ENCODE measurements around the gene GNG3. TPM values are rescaled to one million over a fixed set of nuclear protein-coding genes. Genes with fewer than 3 reads are reported as not detected.

Gene GNG3
- total and polyA plus RNA-seq, 2 of the 4 experiments (the other 2 are of a cell fraction): not detected

- ATAC-seq (ENCODE audit: low read depth): no peak
- 1% methylated on average over 32 of the region's 51 CpGs; no CpG with 5 or more reads in 1 of the 2 experiments for WGBS, 2 experiments (ENCODE audit: extremely low coverage in 2 of 2, insufficient read length in 1 of 2)
Observed at GRCh38 chr11:62726156-62726914, 18.9 kb downstream of the GNG3 start.

More at GRCh38 chr11:62726156-62726914, 18.9 kb downstream of the GNG3 start:
- BruUV-seq (replicated peaks): no TSS peak
- H3K27me3 ChIP-seq (ENCODE audit: control insufficient read depth, insufficient read depth, low read length): no peaks in the 10 kb centered on the region
- peak overlapping the region; percentile 97 for H2BK5ac ChIP-seq (ENCODE audit: low read depth, low read length, poor library complexity, severe bottlenecking)
- H3K79me1 ChIP-seq (ENCODE audit: low read depth in 1 of 2, low read length in 2 of 2): peaks cover 21 to 38% of the 10 kb centered on the region in 2 experiments
- H2AFZ ChIP-seq (replicated peaks; ENCODE audit: low read length, poor library complexity): peak overlapping the region; percentile 92
- ChIA-PET POLR2A (ENCODE audit: unreplicated experiment) (interaction anchor here (1.0 to 1.2 kb wide), 2 partner anchors 20 to 27 kb away, joined by 6 to 11 read pairs; partner anchors contain the start of gene ZBTB3), CTCF (no interaction called here)
- peak overlapping the region; percentile 99 for H3K4me2 ChIP-seq (ENCODE audit: low read depth, low read length)
- H4K8ac ChIP-seq (ENCODE audit: low read depth in 2 of 2, low read length in 2 of 2): peak overlapping the region in 1 of 2 experiments; percentile 31; a peak in 2 of 4 replicates
- peak overlapping the region; percentile 69 for H3K4ac ChIP-seq (ENCODE audit: low read depth, low read length)
- peaks cover 6% of the 10 kb centered on the region for H3K4me1 ChIP-seq (ENCODE audit: control insufficient read depth, insufficient read depth, low read length)
- H2AK5ac ChIP-seq (ENCODE audit: low read depth, low read length): peak overlapping the region; percentile 61
- peak overlapping the region; percentile 82 for H3K14ac ChIP-seq (replicated peaks; ENCODE audit: low read depth, low read length)
- no peaks in the 10 kb centered on the region for H3K9me3 ChIP-seq (ENCODE audit: control insufficient read depth, insufficient read depth, low read length)
- no peak overlapping the region for H2BK15ac ChIP-seq (ENCODE audit: low read depth, low read length)
- peak overlapping the region; percentile 79 for H3K56ac ChIP-seq (ENCODE audit: extremely low read depth, insufficient read depth, low read length)
- no peak for DNase-seq
- in situ Hi-C loops (cut with MboI; ENCODE audit: low sequenced_read_pairs) (no loop called here), dilution Hi-C loops (cut with HindIII; ENCODE audit: low sequenced_read_pairs, unreplicated experiment) (no loop called here), intact Hi-C loops (cut with micrococcal nuclease) (loop anchor here (5.0 kb wide), 2 partner anchors 36 to 136 kb away; partner anchors contain the start of gene POLR2G)
- peaks cover 48% of the 10 kb centered on the region for H4K20me1 ChIP-seq (ENCODE audit: insufficient read depth, low read length)
- H3K9me1 ChIP-seq (ENCODE audit: insufficient read depth, low read length): peaks cover 4% of the 10 kb centered on the region; the same call in 1 of the 2 replicates
- H3K23ac ChIP-seq (ENCODE audit: low read depth, low read length): peak overlapping the region; percentile 88
- H4K5ac ChIP-seq (ENCODE audit: low read depth, low read length): no peak overlapping the region
- peak overlapping the region; percentile 85 for H3K4me3 ChIP-seq (ENCODE audit: insufficient read depth, low read depth, low read length)
- H3K18ac ChIP-seq (ENCODE audit: low read depth, low read length): no peak overlapping the region
- no peak for TF ChIP-seq NFE2L2 (IDR thresholded peaks at IDR 0.05; ENCODE audit: low read depth, low read length)
- no peak for TF ChIP-seq MXI1 (IDR thresholded peaks at IDR 0.05; ENCODE audit: borderline replicate concordance, low read depth, low read length)
- TF ChIP-seq RAD21 (IDR thresholded peaks at IDR 0.05; ENCODE audit: low read length): no peak
- H3K9ac ChIP-seq (ENCODE audit: low read depth, low read length): peak overlapping the region; percentile 87
- peak overlapping the region; percentile 52 for H4K91ac ChIP-seq (ENCODE audit: insufficient read depth, low read depth, low read length)
- H2BK20ac ChIP-seq (ENCODE audit: low read depth, low read length): no peak overlapping the region
- H2AK9ac ChIP-seq (replicated peaks; ENCODE audit: low read depth, low read length, poor library complexity): peak overlapping the region; percentile 76
- H2BK120ac ChIP-seq (ENCODE audit: low read depth, low read length): no peak overlapping the region
- H3K36me3 ChIP-seq (ENCODE audit: control insufficient read depth, insufficient read depth, low read length): peaks cover 22% of the 10 kb centered on the region
- H3K27ac ChIP-seq (ENCODE audit: insufficient read depth, low read length): peak overlapping the region; percentile 96

Measured in IMR-90 (cell line).